Activated gamma-delta T cell treated with anti-CD3 and anti-CD28 coated beads, Interleukin-2, amount 50 U/mL, for 16 hours (primary cell): Measurements from ENCODE around the gene NEDD4.
"Not testable (repeated sequence)": the region's sequence is repeated elsewhere in the genome, so short reads cannot be mapped to it uniquely, and the experiment has no call there.

Experiments used
- DNase-seq: peaks from one replicate; pipeline ENCODE4 v3.0.0-alpha.2; 2020; ENCODE audit warnings: low read depth

NEDD4 gene

GRCh38 chr15:55993111-55993803 is at the start of gene NEDD4:
Gene NEDD4, minus strand, starts transcription at chr15:55993612. Its CDS starts 57 bp downstream, at chr15:55993555.
- peak; percentile 55 for DNase-seq

GRCh38 chr15:56042498-56042897 is 49.1 kb upstream of the NEDD4 start:
- DNase-seq: no peak

GRCh38 chr15:56042031-56042430 is 48.6 kb upstream of the NEDD4 start:
- no peak for DNase-seq

GRCh38 chr15:56040081-56041035 is 46.9 kb upstream of the NEDD4 start:
- no peak for DNase-seq

- DNase-seq: no peak
Observed at GRCh38 chr15:56038707-56039106, 45.3 kb upstream of the NEDD4 start.

GRCh38 chr15:56038015-56038414 is 44.6 kb upstream of the NEDD4 start:
- no peak for DNase-seq

GRCh38 chr15:56036546-56037067 is 43.2 kb upstream of the NEDD4 start:
- no peak for DNase-seq

GRCh38 chr15:56035166-56035565 is 41.8 kb upstream of the NEDD4 start:
- DNase-seq: no peak

- DNase-seq: no peak
Observed at GRCh38 chr15:56034514-56034913, 41.1 kb upstream of the NEDD4 start.

GRCh38 chr15:56032373-56032772 is 39.0 kb upstream of the NEDD4 start:
- no peak for DNase-seq

GRCh38 chr15:56031836-56032235 is 38.4 kb upstream of the NEDD4 start:
- DNase-seq: no peak

GRCh38 chr15:56031402-56031801 is 38.0 kb upstream of the NEDD4 start:
- DNase-seq: no peak

GRCh38 chr15:56028430-56028829 is 35.0 kb upstream of the NEDD4 start:
- DNase-seq: no peak

- not testable (repeated sequence) for DNase-seq
Observed at GRCh38 chr15:56023160-56023559, 29.7 kb upstream of the NEDD4 start.

GRCh38 chr15:56019819-56020486 is 26.5 kb upstream of the NEDD4 start:
- no peak for DNase-seq

- DNase-seq: no peak
Observed at GRCh38 chr15:56019060-56019793, 25.8 kb upstream of the NEDD4 start.

- no peak for DNase-seq
Observed at GRCh38 chr15:56017920-56018319, 24.5 kb upstream of the NEDD4 start.

GRCh38 chr15:56017511-56017910 is 24.1 kb upstream of the NEDD4 start:
- DNase-seq: no peak

GRCh38 chr15:56016281-56016680 is 22.9 kb upstream of the NEDD4 start:
- no peak for DNase-seq

- DNase-seq: no peak
Observed at GRCh38 chr15:56014677-56015076, 21.3 kb upstream of the NEDD4 start.

- not testable (repeated sequence) for DNase-seq
Observed at GRCh38 chr15:56007053-56007452, 13.6 kb upstream of the NEDD4 start.

- DNase-seq: not testable (repeated sequence)
Observed at GRCh38 chr15:56006371-56006770, 13.0 kb upstream of the NEDD4 start.
